Caco-2 (cell line): ENCODE data around the gene MACROH2A2. TPM values are rescaled to one million over a fixed set of nuclear protein-coding genes. Genes with fewer than 3 reads are reported as not detected.

ENCODE experiments used
- BruUV-seq: library from RNA; stranded (reverse); fragments of 400-500 nt; replicated peaks from 2 replicates; lab custom pipeline; 2021; lab: Mats Ljungman, UMichigan
- CTCF ChIA-PET: fragments of 300-600 bp; sonication (Branson Sonifier 250); formaldehyde crosslinking; loops from one replicate; lab custom pipeline; 2022; ENCODE audit warnings: antibody characterized with exemption; lab: Charles Lee
- POLR2A ChIA-PET: fragments of 300-600 bp; sonication (Branson Sonifier 250); formaldehyde crosslinking; loops from one replicate; lab custom pipeline; 2022; ENCODE audit warnings: antibody characterized with exemption; lab: Charles Lee
- DNase-seq, 2 experiments: peaks; one replicate each; pipeline versions ENCODE4 v3.0.0 to v3.0.0-alpha.2; 2020 to 2022
- H3K27me3 ChIP-seq: replicated peaks from 2 replicates; pipeline ENCODE4 v1.6.0; 2011; ENCODE audit warnings: low read length; ENCODE audit not compliant: control insufficient read depth, insufficient read depth
- H3K36me3 ChIP-seq: 2 replicates; pipeline ENCODE4 v1.5.1; 2011; ENCODE audit warnings: low read length; ENCODE audit not compliant: control insufficient read depth, insufficient read depth
- H3K4me1 ChIP-seq: fragments of 250-450 bp; sonication (Bioruptor Pico); 2 replicates; pipeline ENCODE4 v1.5.1; 2020; ENCODE audit warnings: mild to moderate bottlenecking
- H3K4me3 ChIP-seq: 2 replicates; pipeline ENCODE4 v1.5.1; 2011; ENCODE audit warnings: low read depth, mild to moderate bottlenecking, control low read depth, low read length
- H3K9me3 ChIP-seq: fragments of 250-450 bp; sonication (Bioruptor Pico); 2 replicates; pipeline ENCODE4 v1.5.1; 2020; ENCODE audit warnings: mild to moderate bottlenecking, moderate library complexity
- H3K27ac Mint-ChIP-seq: one replicate; pipeline ENCODE4 v1.8.0; 2022; ENCODE audit warnings: mixed read lengths; ENCODE audit not compliant: unreplicated experiment
- H3K27me3 Mint-ChIP-seq: one replicate; pipeline ENCODE4 v1.8.0; 2022; ENCODE audit warnings: mixed read lengths; ENCODE audit not compliant: insufficient read depth, unreplicated experiment
- H3K36me3 Mint-ChIP-seq: one replicate; pipeline ENCODE4 v1.8.0; 2022; ENCODE audit warnings: mild to moderate bottlenecking, mixed read lengths; ENCODE audit not compliant: insufficient read depth, unreplicated experiment
- H3K4me1 Mint-ChIP-seq: one replicate; pipeline ENCODE4 v1.8.0; 2022; ENCODE audit warnings: low read depth, mixed read lengths; ENCODE audit not compliant: unreplicated experiment
- H3K4me3 Mint-ChIP-seq: one replicate; pipeline ENCODE4 v1.8.0; 2022; ENCODE audit warnings: mild to moderate bottlenecking, moderate library complexity, mixed read lengths; ENCODE audit not compliant: unreplicated experiment
- H3K9me3 Mint-ChIP-seq: one replicate; pipeline ENCODE4 v1.8.0; 2022; ENCODE audit warnings: mixed read lengths; ENCODE audit not compliant: unreplicated experiment
- CTCF ChIP-seq, 2 experiments: fragments of 200-600 bp in 1 of 2; IDR thresholded peaks; 1 replicate in 1 of 2; 2 replicates in 1 of 2; pipeline versions ENCODE4 v1.5.1 to v1.8.0; 2011 to 2022; ENCODE audit warnings: antibody characterized with exemption in 1 of 2, control low read depth in 1 of 2, inconsistent platforms in 1 of 2, low read depth in 1 of 2, low read length in 1 of 2, mild to moderate bottlenecking in 1 of 2, moderate library complexity in 1 of 2; ENCODE audit not compliant: insufficient read depth in 1 of 2, severe bottlenecking in 1 of 2, unreplicated experiment in 1 of 2
- intact Hi-C: fragments of 100-400 bp; cut with micrococcal nuclease; formaldehyde crosslinking; loops from one replicate; pipeline ENCODE4 v1.10.0; 2022; ENCODE audit not compliant: unreplicated experiment
- total RNA-seq: library from RNA; stranded (reverse); gene quantifications from 2 replicates; pipeline ENCODE4 v1.2.3, GENCODE V29; 2022

The MACROH2A2 gene
- total RNA-seq, 1 experiment from 2014 or later = 6.1 TPM

- peaks cover 20% of the 10 kb centered on the region for H3K27me3 Mint-ChIP-seq
- no peaks in the 10 kb centered on the region; the same call in none of the 2 replicates for H3K27me3 ChIP-seq
- intact Hi-C loops = no loop called here
- H3K36me3 ChIP-seq = no peaks in the 10 kb centered on the region
- no peak overlapping the region for H3K4me3 Mint-ChIP-seq
- H3K36me3 Mint-ChIP-seq = peaks cover 5% of the 10 kb centered on the region
- H3K4me1 ChIP-seq = no peaks in the 10 kb centered on the region
- no peak for DNase-seq
- H3K4me3 ChIP-seq = no peak overlapping the region
- POLR2A ChIA-PET = no interaction called here
- H3K4me1 Mint-ChIP-seq = no peaks in the 10 kb centered on the region
- no peak overlapping the region for H3K27ac Mint-ChIP-seq
- no peaks in the 10 kb centered on the region for H3K9me3 ChIP-seq
- no peak for TF ChIP-seq CTCF (IDR thresholded peaks at IDR 0.05; ENCODE audit: insufficient read depth in 1 of 2, low read depth in 1 of 2, low read length in 1 of 2, severe bottlenecking in 1 of 2, unreplicated experiment in 1 of 2)
- CTCF ChIA-PET = no interaction called here
- H3K9me3 Mint-ChIP-seq = no peaks in the 10 kb centered on the region
- no TSS peak for BruUV-seq
These were observed 21.5 kb downstream of the MACROH2A2 start for GRCh38 chr10:70074165-70074564.

GRCh38 chr10:70074971-70075370, 22.3 kb downstream of the MACROH2A2 start:
- Mint-ChIP-seq H3K27ac (no peak overlapping the region), H3K36me3 (peaks cover 5% of the 10 kb centered on the region), H3K4me1 (no peaks in the 10 kb centered on the region), H3K4me3 (no peak overlapping the region), H3K9me3 (no peaks in the 10 kb centered on the region), H3K27me3 (peaks cover 18% of the 10 kb centered on the region)
- no peak for DNase-seq
- no peaks in the 10 kb centered on the region for H3K36me3 ChIP-seq
- H3K27me3 ChIP-seq = no peaks in the 10 kb centered on the region; the same call in 1 of the 2 replicates
- H3K9me3 ChIP-seq = no peaks in the 10 kb centered on the region
- TF ChIP-seq CTCF (IDR thresholded peaks at IDR 0.05; ENCODE audit: insufficient read depth in 1 of 2, low read depth in 1 of 2, low read length in 1 of 2, severe bottlenecking in 1 of 2, unreplicated experiment in 1 of 2) = no peak
- intact Hi-C loops = no loop called here
- H3K4me3 ChIP-seq = no peak overlapping the region
- ChIA-PET POLR2A (no interaction called here), CTCF (no interaction called here)
- H3K4me1 ChIP-seq = no peaks in the 10 kb centered on the region
- no TSS peak for BruUV-seq

GRCh38 chr10:70078329-70078728, 25.7 kb downstream of the MACROH2A2 start:
- no TSS peak for BruUV-seq
- Mint-ChIP-seq H3K4me1 (no peaks in the 10 kb centered on the region), H3K27me3 (peaks cover 24% of the 10 kb centered on the region), H3K36me3 (peaks cover 5% of the 10 kb centered on the region), H3K27ac (no peak overlapping the region), H3K4me3 (no peak overlapping the region), H3K9me3 (no peaks in the 10 kb centered on the region)
- no peaks in the 10 kb centered on the region for H3K9me3 ChIP-seq
- ChIA-PET CTCF (interaction anchor here (0.6 to 2.2 kb wide), 3 partner anchors 10 to 68 kb away, joined by 3 to 10 read pairs (median 4); partner anchors contain the start of gene TYSND1), POLR2A (no interaction called here)
- H3K4me3 ChIP-seq = no peak overlapping the region
- H3K36me3 ChIP-seq = no peaks in the 10 kb centered on the region
- no peaks in the 10 kb centered on the region; the same call in 1 of the 2 replicates for H3K27me3 ChIP-seq
- DNase-seq = no peak
- TF ChIP-seq CTCF (IDR thresholded peaks at IDR 0.05; ENCODE audit: insufficient read depth in 1 of 2, low read depth in 1 of 2, low read length in 1 of 2, severe bottlenecking in 1 of 2, unreplicated experiment in 1 of 2) = no peak
- intact Hi-C loops = no loop called here
- no peaks in the 10 kb centered on the region for H3K4me1 ChIP-seq
